HEK293 (cell line): ENCODE results near the gene CCN2.

ENCODE experiments used
- CTCF ChIA-PET: fragments of 350-600 bp; formaldehyde crosslinking; extraction: SDS; loops from one replicate; lab custom pipeline; 2021; ENCODE audit warnings: antibody characterized with exemption; lab: Yijun Ruan, JAX
- POLR2A ChIA-PET: fragments of 300-600 bp; formaldehyde crosslinking; extraction: SDS; loops from one replicate; lab custom pipeline; 2020; ENCODE audit warnings: antibody characterized with exemption, inconsistent platforms; lab: Yijun Ruan, JAX
- H3K27ac ChIP-seq: fragments of 200-500 bp; sonication (Bioruptor generic); 2 replicates; pipeline ENCODE4 v1.5.1; 2014; ENCODE audit warnings: low read depth, low read length, control low read depth, inconsistent platforms; ENCODE audit errors: extremely low read depth
- H3K36me3 ChIP-seq, 2 experiments: fragments of 200-500 bp in 1 of 2; sonication (Bioruptor generic) in 1 of 2; 1 replicate in 1 of 2; 2 replicates in 1 of 2; pipeline ENCODE4 v1.5.1; 2014 to 2017; ENCODE audit warnings: inconsistent platforms in 2 of 2, low read length in 2 of 2; ENCODE audit not compliant: control insufficient read depth in 2 of 2, insufficient read depth in 1 of 2
- H3K4me1 ChIP-seq: fragments of 200-500 bp; sonication (Bioruptor generic); 2 replicates; pipeline ENCODE4 v1.5.1; 2014; ENCODE audit warnings: mild to moderate bottlenecking, low read length, inconsistent platforms; ENCODE audit not compliant: control insufficient read depth, insufficient read depth
- H3K4me3 ChIP-seq: 2 replicates; pipeline ENCODE4 v1.5.1; 2011; ENCODE audit warnings: low read depth, mild to moderate bottlenecking, control low read depth, low read length, moderate library complexity
- H3K9me3 ChIP-seq: fragments of 200-500 bp; sonication (Bioruptor generic); 2 replicates; pipeline ENCODE4 v1.5.1; 2014; ENCODE audit warnings: low read depth, low read length, inconsistent platforms; ENCODE audit not compliant: control insufficient read depth, insufficient read depth
- BCL11B ChIP-seq: fragments of 450-650 bp; formaldehyde crosslinking; IDR thresholded peaks from 2 replicates; pipeline ENCODE4 v1.5.1; 2016; ENCODE audit warnings: low read depth, missing biosample characterization, missing genetic modification characterization
- KLF17 ChIP-seq: fragments of 450-650 bp; formaldehyde crosslinking; IDR thresholded peaks from 2 replicates; pipeline ENCODE4 v1.5.1; 2016; ENCODE audit warnings: missing biosample characterization, missing genetic modification characterization
- SCRT1 ChIP-seq: fragments of 450-650 bp; formaldehyde crosslinking; IDR thresholded peaks from 2 replicates; pipeline ENCODE4 v1.5.1; 2016; ENCODE audit warnings: missing biosample characterization, missing genetic modification characterization, borderline replicate concordance
- ZBTB11 ChIP-seq: fragments of 450-650 bp; formaldehyde crosslinking; conservative IDR thresholded peaks from 2 replicates; pipeline ENCODE4 v1.5.1; 2016; ENCODE audit warnings: low read depth, missing biosample characterization, missing genetic modification characterization
- ZBTB17 ChIP-seq: fragments of 450-650 bp; formaldehyde crosslinking; IDR thresholded peaks from 2 replicates; pipeline ENCODE4 v1.5.1; 2016; ENCODE audit warnings: missing biosample characterization, missing genetic modification characterization
- ZBTB48 ChIP-seq: fragments of 450-650 bp; formaldehyde crosslinking; IDR thresholded peaks from 2 replicates; pipeline ENCODE4 v1.5.1; 2016; ENCODE audit warnings: missing biosample characterization, missing genetic modification characterization
- ZEB2 ChIP-seq: fragments of 450-650 bp; formaldehyde crosslinking; IDR thresholded peaks from 2 replicates; pipeline ENCODE4 v1.5.1; 2016; ENCODE audit warnings: missing biosample characterization, missing genetic modification characterization
- ZIC2 ChIP-seq: fragments of 450-650 bp; formaldehyde crosslinking; IDR thresholded peaks from 2 replicates; pipeline ENCODE4 v1.5.1; 2016; ENCODE audit warnings: missing biosample characterization, missing genetic modification characterization
- ZNF10 ChIP-seq: fragments of 450-650 bp; formaldehyde crosslinking; IDR thresholded peaks from 2 replicates; pipeline ENCODE4 v1.5.1; 2017; ENCODE audit warnings: missing biosample characterization, missing genetic modification characterization
- ZNF138 ChIP-seq: fragments of 450-650 bp; formaldehyde crosslinking; IDR thresholded peaks from 2 replicates; pipeline ENCODE4 v1.5.1; 2016; ENCODE audit warnings: missing biosample characterization, missing genetic modification characterization, borderline replicate concordance
- ZNF214 ChIP-seq: fragments of 450-650 bp; formaldehyde crosslinking; IDR thresholded peaks from 2 replicates; pipeline ENCODE4 v1.5.1; 2017; ENCODE audit warnings: missing biosample characterization, mild to moderate bottlenecking, missing genetic modification characterization, borderline replicate concordance
- ZNF23 ChIP-seq: fragments of 450-650 bp; formaldehyde crosslinking; IDR thresholded peaks from 2 replicates; pipeline ENCODE4 v1.5.1; 2016; ENCODE audit warnings: missing biosample characterization, missing genetic modification characterization, borderline replicate concordance
- ZNF239 ChIP-seq: fragments of 450-650 bp; formaldehyde crosslinking; IDR thresholded peaks from 2 replicates; pipeline ENCODE4 v1.5.1; 2016; ENCODE audit warnings: missing biosample characterization, missing genetic modification characterization
- ZNF324 ChIP-seq: fragments of 450-650 bp; formaldehyde crosslinking; IDR thresholded peaks from 2 replicates; pipeline ENCODE4 v1.5.1; 2016; ENCODE audit warnings: missing biosample characterization, missing genetic modification characterization
- ZNF548 ChIP-seq: fragments of 450-650 bp; formaldehyde crosslinking; IDR thresholded peaks from 2 replicates; pipeline ENCODE4 v1.5.1; 2016; ENCODE audit warnings: missing biosample characterization, missing genetic modification characterization
- ZNF707 ChIP-seq: fragments of 450-650 bp; formaldehyde crosslinking; IDR thresholded peaks from 2 replicates; pipeline ENCODE4 v1.5.1; 2016; ENCODE audit warnings: missing biosample characterization, missing genetic modification characterization
- ZNF837 ChIP-seq: fragments of 450-650 bp; formaldehyde crosslinking; IDR thresholded peaks from 2 replicates; pipeline ENCODE4 v1.5.1; 2016; ENCODE audit warnings: missing biosample characterization, missing genetic modification characterization
- TF ChIP-seq, protein P1 (sequence below): fragments of 450-650 bp; formaldehyde crosslinking; IDR thresholded peaks from 2 replicates; pipeline ENCODE4 v1.5.1; 2016; ENCODE audit warnings: missing biosample characterization, missing genetic modification characterization

Gene CCN2

DNA sequence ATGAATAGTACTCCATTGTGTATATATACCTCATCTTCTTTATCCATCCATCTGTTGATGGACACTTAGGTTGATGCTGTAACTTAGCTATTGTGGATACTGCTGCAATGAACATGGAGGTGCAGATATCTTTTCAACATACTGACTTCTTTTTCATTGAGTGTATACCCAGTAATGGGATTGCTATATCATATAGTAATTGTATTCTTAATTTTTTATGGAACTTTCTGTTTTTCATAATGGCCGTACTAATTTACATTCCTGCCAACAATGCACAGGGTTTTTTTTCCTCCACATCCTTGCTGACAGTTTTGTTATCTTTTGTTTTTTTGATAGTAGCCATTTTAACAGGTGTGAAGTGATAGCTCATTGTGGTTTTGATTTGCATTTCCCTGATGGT, 5.2 kb downstream of the CCN2 start:
- POLR2A ChIA-PET, result interaction anchor here (1.1 to 1.6 kb wide), 3 partner anchors 9 to 21 kb away, joined by 3 to 4 read pairs (median 4); no protein-coding TSS in a partner anchor
- Histone ChIP-seq H3K4me1 (peaks cover 9% of the 10 kb centered on the region; the same call in 1 of the 2 replicates), H3K9me3 (no peaks in the 10 kb centered on the region), H3K27ac (no peak overlapping the region), H3K36me3 (peaks cover 0 to 8% of the 10 kb centered on the region in 2 experiments; a peak in 1 of 3 replicates), H3K4me3 (no peak overlapping the region)
- CTCF ChIA-PET, result interaction anchor here (0.7 to 9.1 kb wide), 3 partner anchors 20 to 225 kb away, joined by 3 to 113 read pairs (median 5); no protein-coding TSS in a partner anchor
- TF ChIP-seq ZNF548 (tag by site-specific recombination) (no peak), ZNF324 (tag by site-specific recombination) (no peak), ZNF837 (tag by site-specific recombination) (no peak), ZNF138 (no peak), BCL11B (tag by site-specific recombination) (no peak), KLF17 (no peak), ZBTB17 (tag by site-specific recombination) (no peak), ZNF239 (tag by site-specific recombination) (no peak), ZBTB11 (tag by site-specific recombination) (no peak), ZNF214 (no peak), ZEB2 (tag by site-specific recombination) (no peak), ZNF23 (tag by site-specific recombination) (no peak), ZNF10 (tag by site-specific recombination) (no peak), ZBTB48 (tag by site-specific recombination) (no peak)
- TF ChIP-seq, protein P1, sequence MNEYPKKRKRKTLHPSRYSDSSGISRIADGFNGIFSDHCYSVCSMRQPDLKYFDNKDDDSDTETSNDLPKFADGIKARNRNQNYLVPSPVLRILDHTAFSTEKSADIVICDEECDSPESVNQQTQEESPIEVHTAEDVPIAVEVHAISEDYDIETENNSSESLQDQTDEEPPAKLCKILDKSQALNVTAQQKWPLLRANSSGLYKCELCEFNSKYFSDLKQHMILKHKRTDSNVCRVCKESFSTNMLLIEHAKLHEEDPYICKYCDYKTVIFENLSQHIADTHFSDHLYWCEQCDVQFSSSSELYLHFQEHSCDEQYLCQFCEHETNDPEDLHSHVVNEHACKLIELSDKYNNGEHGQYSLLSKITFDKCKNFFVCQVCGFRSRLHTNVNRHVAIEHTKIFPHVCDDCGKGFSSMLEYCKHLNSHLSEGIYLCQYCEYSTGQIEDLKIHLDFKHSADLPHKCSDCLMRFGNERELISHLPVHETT (tag by site-specific recombination), result no peak

GRCh38 chr6:131937703-131938631, 13.2 kb downstream of the CCN2 start:
- Histone ChIP-seq H3K4me1 (no peaks in the 10 kb centered on the region), H3K36me3 (no peaks in the 10 kb centered on the region), H3K4me3 (no peak overlapping the region), H3K9me3 (no peaks in the 10 kb centered on the region), H3K27ac (no peak overlapping the region)
- ChIA-PET CTCF (interaction anchor here (0.5 to 10.5 kb wide), 14 partner anchors 8 to 875 kb away, joined by 3 to 88 read pairs (median 4); no protein-coding TSS in a partner anchor), POLR2A (interaction anchor here (1.2 to 3.1 kb wide), 3 partner anchors 10 to 17 kb away, joined by 6 to 62 read pairs (median 8); partner anchors contain the start of gene CCN2)
- no peak for TF ChIP-seq SCRT1 (tag by site-specific recombination)
- no peak for TF ChIP-seq ZNF707
- no peak for TF ChIP-seq ZIC2
